Activated T-cell treated with anti-CD3 and anti-CD28 coated beads, Interleukin-2, amount 50 U/mL, for 48 hours (primary cell): ENCODE measurements around the gene SLFN14.
"Not testable (repeated sequence)": the region's sequence is repeated elsewhere in the genome, so short reads cannot be mapped to it uniquely, and the experiment has no call there.

Experiments
- DNase-seq, 2 experiments: peaks; one replicate each; pipeline ENCODE4 v3.0.0-alpha.2; 2020

SLFN14 gene

DNA sequence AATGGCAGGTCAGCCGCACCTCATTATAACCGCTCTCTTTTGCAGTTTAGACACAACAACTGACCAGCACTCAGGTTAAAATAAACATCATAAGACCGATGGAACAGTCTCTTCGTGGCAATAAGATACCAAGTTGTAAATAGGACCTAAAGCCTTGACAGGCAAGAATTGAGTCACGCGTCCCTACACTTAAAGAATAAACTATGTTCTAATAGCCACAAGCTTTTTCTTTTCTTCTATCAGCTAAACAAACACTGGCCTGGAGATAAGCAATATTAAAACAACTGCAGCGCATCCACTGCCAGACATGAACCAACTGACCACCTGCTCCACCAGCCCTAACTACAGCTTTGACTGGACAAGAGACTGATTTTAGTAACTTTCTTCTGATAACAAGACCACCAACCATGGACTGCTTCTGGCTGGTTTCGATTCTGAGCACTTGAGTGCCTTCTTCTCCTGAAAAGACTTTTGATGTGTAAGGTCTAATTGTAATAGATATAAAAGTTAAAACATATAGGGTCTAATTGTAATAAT lies 40.6 kb downstream of the SLFN14 start:
- DNase-seq: no peak

- no peak for DNase-seq
Measured at GRCh38 chr17:35519439-35519838, 41.2 kb downstream of the SLFN14 start.

GRCh38 chr17:35518431-35518830 lies 42.2 kb downstream of the SLFN14 start:
- DNase-seq: not testable (repeated sequence)

DNA sequence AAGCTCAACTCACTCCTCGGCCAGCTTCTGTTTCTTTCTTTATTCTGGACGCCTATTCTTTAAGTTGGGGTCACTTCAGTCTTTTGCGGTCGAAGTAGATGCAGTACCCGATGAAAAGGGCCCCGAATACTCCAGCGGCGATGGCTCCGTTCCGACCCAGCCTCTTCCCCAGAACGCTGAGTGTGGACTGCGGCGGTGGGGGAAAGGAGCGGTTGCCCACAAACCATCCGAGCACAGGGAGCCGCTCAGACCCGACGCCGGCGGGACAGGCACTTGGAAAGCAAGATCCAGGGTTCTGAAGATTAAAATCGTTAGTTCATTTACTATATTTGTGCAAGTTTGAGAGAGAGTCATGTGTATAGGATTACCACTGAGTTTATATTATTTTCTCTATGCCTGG lies 45.6 kb downstream of the SLFN14 start:
- no peak for DNase-seq

DNA sequence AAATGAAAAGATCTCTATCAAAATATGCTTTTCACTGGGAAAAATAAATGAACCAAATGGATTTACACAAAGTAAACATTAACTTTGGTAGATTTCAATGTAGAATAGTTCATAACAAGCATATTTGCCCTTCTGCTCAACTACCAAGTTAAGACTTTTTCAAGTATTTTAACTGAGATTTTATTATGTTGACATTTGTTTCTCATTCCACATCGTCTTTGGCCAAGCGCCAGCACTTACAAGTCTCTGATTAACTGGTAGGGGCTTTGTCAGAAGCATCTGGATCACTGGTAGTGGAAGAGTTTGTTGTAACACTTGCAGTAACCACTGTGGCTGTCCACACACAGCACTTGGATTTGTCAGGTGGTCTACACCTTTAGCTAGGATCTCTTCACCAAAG lies 46.1 kb downstream of the SLFN14 start:
- no peak for DNase-seq
